RWPE2 (cell line): ENCODE data around the gene ANO3.

Source experiments
- ATAC-seq: fragments of 200-7000 bp; cut with Tn5 transposase; 3 replicates; pipeline ENCODE4 v1.9.1; 2021; ENCODE audit warnings: low read depth
- DNase-seq: peaks from one replicate; pipeline ENCODE4 v3.0.0-alpha.2; 2020; ENCODE audit warnings: low spot score
- H3K27ac ChIP-seq: fragments of 450-650 bp; 2 replicates; pipeline ENCODE4 v1.5.1; 2017; ENCODE audit warnings: mild to moderate bottlenecking; ENCODE audit not compliant: poor library complexity, severe bottlenecking
- H3K27me3 ChIP-seq: fragments of 250-450 bp; sonication (Bioruptor Pico); 2 replicates; pipeline ENCODE4 v1.5.1; 2021; ENCODE audit warnings: mild to moderate bottlenecking, moderate library complexity; ENCODE audit not compliant: insufficient read depth, poor library complexity, severe bottlenecking
- H3K36me3 ChIP-seq: fragments of 250-450 bp; sonication (Bioruptor Pico); 2 replicates; pipeline ENCODE4 v1.5.1; 2020; ENCODE audit warnings: low read depth, mild to moderate bottlenecking, moderate library complexity
- H3K4me1 ChIP-seq: fragments of 250-450 bp; sonication (Bioruptor Pico); 2 replicates; pipeline ENCODE4 v1.5.1; 2021; ENCODE audit warnings: mild to moderate bottlenecking, moderate library complexity; ENCODE audit not compliant: insufficient read depth, poor library complexity, severe bottlenecking
- H3K4me3 ChIP-seq: fragments of 250-450 bp; sonication (Bioruptor Pico); 2 replicates; pipeline ENCODE4 v1.5.1; 2021; ENCODE audit warnings: mild to moderate bottlenecking, moderate library complexity; ENCODE audit not compliant: severe bottlenecking
- H3K9me3 ChIP-seq: fragments of 250-450 bp; sonication (Bioruptor Pico); 2 replicates; pipeline ENCODE4 v1.5.1; 2021; ENCODE audit warnings: mild to moderate bottlenecking, moderate library complexity; ENCODE audit not compliant: severe bottlenecking
- TF ChIP-seq, protein P1 (sequence below): fragments of 450-650 bp; IDR thresholded peaks from one replicate; pipeline ENCODE4 v1.5.1; 2017; ENCODE audit warnings: mild to moderate bottlenecking, moderate library complexity; ENCODE audit not compliant: poor library complexity, severe bottlenecking

The ANO3 gene

DNA sequence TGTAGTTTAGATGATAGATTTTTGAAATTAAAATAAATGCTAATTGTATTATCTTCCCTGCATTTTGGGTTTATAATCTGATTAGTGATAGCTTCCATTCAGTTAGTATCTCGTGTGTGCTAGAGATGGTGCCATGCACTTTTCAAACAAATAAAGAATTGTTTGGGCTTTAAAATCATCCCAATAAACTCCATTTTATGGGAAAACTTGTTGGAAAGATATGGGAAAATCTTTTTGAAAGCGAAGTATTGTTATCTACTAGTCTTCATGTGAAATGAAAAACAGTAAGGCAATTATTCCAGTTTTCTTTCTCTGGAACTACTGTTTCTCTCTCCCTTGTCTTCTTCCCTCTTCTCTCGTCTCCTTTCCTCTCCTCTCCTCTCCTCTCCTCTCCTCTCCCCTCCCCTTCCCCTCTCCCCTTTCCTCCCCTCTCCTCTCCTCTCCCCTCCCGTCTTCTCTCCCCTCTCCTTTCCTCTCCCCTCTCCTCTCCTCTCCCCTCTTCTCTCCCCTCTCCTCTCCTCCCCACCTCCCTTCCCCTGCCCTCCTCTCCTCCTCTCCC, 268.0 kb downstream of the ANO3 start:
- peaks cover 4% of the 10 kb centered on the region for H3K4me1 ChIP-seq
- DNase-seq = no peak
- TF ChIP-seq, protein P1, sequence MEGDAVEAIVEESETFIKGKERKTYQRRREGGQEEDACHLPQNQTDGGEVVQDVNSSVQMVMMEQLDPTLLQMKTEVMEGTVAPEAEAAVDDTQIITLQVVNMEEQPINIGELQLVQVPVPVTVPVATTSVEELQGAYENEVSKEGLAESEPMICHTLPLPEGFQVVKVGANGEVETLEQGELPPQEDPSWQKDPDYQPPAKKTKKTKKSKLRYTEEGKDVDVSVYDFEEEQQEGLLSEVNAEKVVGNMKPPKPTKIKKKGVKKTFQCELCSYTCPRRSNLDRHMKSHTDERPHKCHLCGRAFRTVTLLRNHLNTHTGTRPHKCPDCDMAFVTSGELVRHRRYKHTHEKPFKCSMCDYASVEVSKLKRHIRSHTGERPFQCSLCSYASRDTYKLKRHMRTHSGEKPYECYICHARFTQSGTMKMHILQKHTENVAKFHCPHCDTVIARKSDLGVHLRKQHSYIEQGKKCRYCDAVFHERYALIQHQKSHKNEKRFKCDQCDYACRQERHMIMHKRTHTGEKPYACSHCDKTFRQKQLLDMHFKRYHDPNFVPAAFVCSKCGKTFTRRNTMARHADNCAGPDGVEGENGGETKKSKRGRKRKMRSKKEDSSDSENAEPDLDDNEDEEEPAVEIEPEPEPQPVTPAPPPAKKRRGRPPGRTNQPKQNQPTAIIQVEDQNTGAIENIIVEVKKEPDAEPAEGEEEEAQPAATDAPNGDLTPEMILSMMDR = no peak

DNA sequence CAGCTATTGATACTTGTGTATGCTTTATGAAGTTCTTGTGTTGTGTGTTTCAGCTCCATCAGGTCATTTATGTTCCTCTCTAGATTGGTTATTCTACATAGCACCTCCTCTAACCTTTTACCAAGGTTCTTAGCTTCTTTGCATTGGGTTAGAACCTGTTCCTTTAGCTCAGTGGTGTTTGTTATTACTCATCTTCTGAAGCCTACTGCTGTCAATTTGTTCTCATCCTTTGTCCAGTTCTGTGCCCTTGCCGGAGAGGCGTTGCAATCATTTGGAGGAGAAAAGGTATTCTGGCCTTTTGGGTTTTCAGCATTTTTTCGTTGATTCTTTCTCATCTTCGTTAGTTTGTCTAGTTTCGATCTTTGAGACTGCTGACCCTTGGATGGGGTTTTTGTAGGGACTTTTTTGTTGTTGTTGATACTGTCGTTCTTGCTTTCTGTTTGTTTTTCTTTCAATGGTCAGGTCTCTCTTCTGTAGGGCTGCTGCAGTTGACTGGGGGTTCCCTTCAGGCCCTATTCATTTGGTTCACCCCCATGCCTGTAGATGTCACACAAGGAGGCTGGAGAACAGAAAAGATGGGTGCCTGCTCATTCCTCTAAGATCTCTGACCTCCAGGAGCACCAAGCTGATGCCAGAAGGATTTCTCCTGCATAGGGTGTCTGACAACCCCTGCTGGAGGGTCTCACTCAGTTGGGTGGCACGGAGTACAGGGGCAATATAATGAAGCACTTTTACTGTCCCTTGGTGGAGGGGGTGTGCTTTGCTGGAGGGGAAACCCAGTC, 276.0 kb downstream of the ANO3 start:
- Histone ChIP-seq H3K27me3 (no peaks in the 10 kb centered on the region), H3K4me3 (no peak overlapping the region), H3K4me1 (no peaks in the 10 kb centered on the region), H3K9me3 (no peaks in the 10 kb centered on the region), H3K36me3 (no peaks in the 10 kb centered on the region), H3K27ac (no peak overlapping the region)
- TF ChIP-seq, protein P1 = no peak
- no peak for ATAC-seq
- no peak for DNase-seq

More for the DNA sequence above, 268.0 kb downstream of the ANO3 start:
- H3K36me3 ChIP-seq = no peaks in the 10 kb centered on the region
- no peak overlapping the region for H3K27ac ChIP-seq
- no peak overlapping the region for H3K4me3 ChIP-seq
- H3K9me3 ChIP-seq = no peaks in the 10 kb centered on the region
- no peaks in the 10 kb centered on the region for H3K27me3 ChIP-seq
- ATAC-seq = no peak

DNA sequence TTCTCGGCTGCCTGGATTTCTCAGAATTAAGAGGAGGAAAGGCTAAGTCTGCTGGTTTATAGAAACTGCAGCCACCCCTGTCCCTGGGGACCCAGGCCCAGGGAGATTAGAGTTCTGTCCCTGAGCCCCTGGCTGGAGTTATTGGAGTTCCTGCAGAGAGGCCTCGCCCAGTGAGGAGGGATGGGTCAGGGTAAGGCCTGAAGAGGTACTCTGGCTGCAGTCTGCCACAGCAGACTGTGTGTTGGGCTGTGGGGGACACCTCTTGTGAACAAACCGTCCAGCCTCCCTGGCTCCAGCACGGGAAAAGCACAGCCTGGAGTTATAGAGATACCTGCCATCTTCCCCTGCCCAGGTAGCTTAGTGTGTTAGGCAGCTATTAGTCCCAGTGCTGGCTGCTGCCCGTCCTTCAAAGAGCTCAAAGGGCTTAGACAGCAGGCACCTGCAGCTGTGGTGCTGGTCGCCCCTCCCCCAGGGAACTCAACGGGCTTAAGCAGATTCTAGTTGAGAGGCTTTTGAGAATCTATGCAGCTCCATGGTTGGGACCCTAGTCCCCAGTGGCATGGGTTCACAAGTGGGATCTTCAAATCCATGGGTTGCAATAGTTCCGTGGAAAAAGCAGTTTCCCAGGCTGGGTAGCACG, 276.7 kb downstream of the ANO3 start:
- ATAC-seq (no peak), DNase-seq (no peak)
- no peak overlapping the region for H3K27ac ChIP-seq
- H3K9me3 ChIP-seq = no peaks in the 10 kb centered on the region
- H3K4me3 ChIP-seq = no peak overlapping the region
- TF ChIP-seq, protein P1 = no peak
- H3K27me3 ChIP-seq = no peaks in the 10 kb centered on the region
- no peaks in the 10 kb centered on the region for H3K4me1 ChIP-seq
- H3K36me3 ChIP-seq = no peaks in the 10 kb centered on the region

DNA sequence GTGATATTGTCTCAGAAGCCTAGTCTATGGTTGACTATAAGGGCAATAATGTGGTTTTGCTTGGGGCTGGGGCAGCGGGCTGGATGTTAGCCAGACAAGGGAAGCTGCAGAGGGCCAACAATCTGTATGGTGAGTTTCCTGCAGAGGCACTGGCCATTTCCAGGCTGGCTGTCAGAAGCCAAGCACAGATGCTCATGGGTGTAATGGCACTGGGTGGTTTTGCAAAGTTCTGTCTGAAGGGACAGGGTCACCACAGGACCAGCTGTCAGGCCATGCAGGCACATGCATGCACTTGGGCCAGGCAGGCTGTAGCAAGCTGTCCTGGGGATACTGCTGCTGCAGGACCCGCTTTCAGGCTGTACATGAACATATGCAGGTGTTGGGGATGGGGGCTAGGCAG, 281.8 kb downstream of the ANO3 start:
- ATAC-seq (no peak), DNase-seq (no peak)
- TF ChIP-seq, protein P1 = no peak
- no peaks in the 10 kb centered on the region for H3K36me3 ChIP-seq
- H3K27me3 ChIP-seq = no peaks in the 10 kb centered on the region
- no peaks in the 10 kb centered on the region for H3K4me1 ChIP-seq
- H3K9me3 ChIP-seq = no peaks in the 10 kb centered on the region
- H3K27ac ChIP-seq = no peak overlapping the region
- H3K4me3 ChIP-seq = no peak overlapping the region
